Measurements from ENCODE around the gene PI16. TPM values are rescaled to one million over a fixed set of nuclear protein-coding genes. Genes with fewer than 3 reads are reported as not detected.

The PI16 gene
- 0.28 and 0.38 TPM in 2 replicates for total RNA-seq

GRCh38 chr6:36954262-36954931 is at the start of gene PI16:
PI16 (plus strand) TSS chr6:36954738; CDS start chr6:36954761, 23 bp downstream.

GRCh38 chr6:36985808-36986703 is 31.5 kb downstream of the PI16 start, which contains the start of gene MTCH1:
MTCH1 (minus strand) TSS chr6:36986196; CDS start chr6:36986173, 23 bp downstream.

GRCh38 chr6:37005061-37005810 is 50.7 kb downstream of the PI16 start, which contains the start of gene FGD2:
FGD2 (plus strand) TSS chr6:37005655; CDS start chr6:37005818, 163 bp downstream.

Other genes starting within 250 kb of the PI16 start
- gene CPNE5, start 115.3 kb upstream of the PI16 start, total RNA-seq = under 0.01 TPM in 1 of 2 replicates, not detected in the other
- 23.4 and 55.8 TPM in 2 replicates for gene PPIL1, start 79.9 kb upstream of the PI16 start, total RNA-seq
- 40.6 and 44.5 TPM in 2 replicates for gene C6orf89, start 68.8 kb upstream of the PI16 start, total RNA-seq
- 300 and 305 TPM in 2 replicates for gene MTCH1, start 31.5 kb downstream of the PI16 start, total RNA-seq
- not detected in 2 replicates for gene FGD2, start 50.9 kb downstream of the PI16 start, total RNA-seq
- gene PIM1, start 215.4 kb downstream of the PI16 start, total RNA-seq = 7.9 and 30.2 TPM in 2 replicates

Data from regular cardiac myocyte (primary cell).